Measurements from ENCODE around the gene OR10A5.
"Not testable (repeated sequence)": the region's sequence is repeated elsewhere in the genome, so short reads cannot be mapped to it uniquely, and the experiment has no call there.

Gene OR10A5

DNA sequence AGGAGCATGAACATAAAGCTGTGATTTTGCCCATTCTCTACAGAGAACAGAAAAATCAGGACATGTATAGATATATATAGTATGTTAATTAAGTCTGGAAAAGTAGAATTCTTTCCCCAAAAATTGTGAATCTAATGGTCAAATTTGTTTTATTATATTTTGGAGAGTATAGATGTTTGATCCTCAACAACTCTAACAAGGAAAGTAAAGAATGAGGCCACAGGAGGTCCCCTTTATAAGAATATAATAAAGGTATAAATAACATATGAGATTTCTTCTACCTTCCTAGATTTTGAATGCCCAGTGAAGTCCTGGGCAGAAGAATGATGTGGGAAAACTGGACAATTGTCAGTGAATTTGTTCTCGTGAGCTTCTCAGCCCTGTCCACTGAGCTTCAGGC is 30.8 kb downstream of the OR10A5 start, which contains the start of gene OR10A4:
TSS of gene OR10A4 (plus strand) at position 301 of the 400 bp plus-strand sequence. CDS start at position 324, 23 bp downstream.
- no peak for DNase-seq (ENCODE audit: low spot score)

DNA sequence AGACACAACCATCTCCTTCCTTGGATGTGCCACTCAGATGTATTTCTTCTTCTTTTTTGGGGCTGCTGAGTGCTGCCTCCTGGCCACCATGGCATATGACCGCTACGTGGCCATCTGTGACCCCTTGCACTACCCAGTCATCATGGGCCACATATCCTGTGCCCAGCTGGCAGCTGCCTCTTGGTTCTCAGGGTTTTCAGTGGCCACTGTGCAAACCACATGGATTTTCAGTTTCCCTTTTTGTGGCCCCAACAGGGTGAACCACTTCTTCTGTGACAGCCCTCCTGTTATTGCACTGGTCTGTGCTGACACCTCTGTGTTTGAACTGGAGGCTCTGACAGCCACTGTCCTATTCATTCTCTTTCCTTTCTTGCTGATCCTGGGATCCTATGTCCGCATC is 31.4 kb downstream of the OR10A5 start:
- DNase-seq (ENCODE audit: low spot score): no peak

DNA sequence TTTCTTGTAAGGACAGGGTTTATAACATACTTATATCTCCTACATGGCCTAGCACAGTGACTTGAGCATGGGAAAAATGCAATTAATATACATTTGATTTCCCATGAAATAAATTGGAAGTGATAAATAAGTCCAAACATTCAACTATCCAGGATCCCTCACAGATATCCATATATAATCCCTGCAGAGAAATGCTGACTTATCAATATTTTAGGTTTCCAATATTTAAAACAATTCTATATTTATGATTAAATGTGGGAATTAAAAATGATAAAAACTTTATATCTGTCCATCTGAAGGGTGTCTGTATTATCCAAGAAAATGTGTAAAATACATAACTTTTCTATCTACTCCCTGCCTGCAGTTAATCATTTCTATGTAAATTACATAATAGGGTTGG is 37.3 kb downstream of the OR10A5 start:
- DNase-seq (ENCODE audit: low spot score): no peak

DNA sequence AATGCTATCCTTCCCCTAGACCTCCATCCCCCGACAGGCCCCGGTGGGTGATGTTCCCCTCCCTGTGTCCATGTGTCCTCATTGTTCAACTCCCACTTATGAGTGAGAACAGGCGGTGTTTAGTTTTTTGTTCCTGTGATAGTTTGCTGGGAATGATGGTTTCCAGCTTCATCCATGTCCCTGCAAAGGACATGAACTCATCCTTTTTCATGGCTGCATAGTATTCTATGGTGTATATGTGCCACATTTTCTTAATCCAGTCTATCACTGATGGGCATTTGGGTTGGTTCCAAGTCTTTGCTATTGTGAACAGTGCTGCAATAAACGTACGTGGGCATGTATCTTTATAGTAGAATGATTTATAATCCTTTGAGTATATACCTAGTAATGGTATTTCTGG is 42.2 kb downstream of the OR10A5 start:
- not testable (repeated sequence) for DNase-seq (ENCODE audit: low spot score)

DNA sequence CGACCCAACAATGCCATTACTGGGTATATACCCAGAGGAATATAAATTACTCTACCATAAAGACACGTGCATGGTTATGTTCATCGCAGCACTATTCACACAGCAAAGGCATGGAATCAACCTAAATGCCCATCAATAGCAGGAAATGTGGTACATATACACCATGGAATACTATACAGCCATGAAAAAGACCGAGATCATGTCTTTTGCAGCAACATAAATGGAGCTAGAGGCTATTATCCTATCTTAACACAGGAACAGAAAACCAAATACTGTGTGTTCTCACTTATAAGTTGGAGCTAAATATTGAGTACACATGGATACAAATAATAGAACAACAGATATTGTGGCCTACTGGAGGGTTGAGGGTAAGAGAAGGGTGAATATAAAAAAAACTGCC is 43.3 kb downstream of the OR10A5 start:
- DNase-seq (ENCODE audit: low spot score): no peak

DNA sequence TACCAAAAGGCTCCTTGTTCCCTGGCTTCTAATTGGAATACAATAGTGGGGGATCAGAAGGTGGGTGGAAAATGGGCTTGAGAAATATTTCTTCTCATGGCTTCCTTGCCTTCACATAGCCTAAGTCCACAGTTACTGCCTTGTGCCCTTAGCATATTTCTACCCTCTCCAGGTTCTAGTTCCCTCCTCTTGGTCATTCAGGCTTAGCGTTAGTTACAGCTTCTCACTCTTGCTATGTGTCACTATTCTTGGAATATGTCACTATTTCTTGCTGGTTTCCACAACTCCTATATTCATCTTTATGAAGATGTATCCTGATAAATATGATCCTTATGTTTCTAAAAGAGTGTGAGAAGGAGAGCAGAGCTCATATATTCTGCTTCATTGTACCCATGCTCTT is 44.4 kb downstream of the OR10A5 start:
- DNase-seq (ENCODE audit: low spot score): no peak

DNA sequence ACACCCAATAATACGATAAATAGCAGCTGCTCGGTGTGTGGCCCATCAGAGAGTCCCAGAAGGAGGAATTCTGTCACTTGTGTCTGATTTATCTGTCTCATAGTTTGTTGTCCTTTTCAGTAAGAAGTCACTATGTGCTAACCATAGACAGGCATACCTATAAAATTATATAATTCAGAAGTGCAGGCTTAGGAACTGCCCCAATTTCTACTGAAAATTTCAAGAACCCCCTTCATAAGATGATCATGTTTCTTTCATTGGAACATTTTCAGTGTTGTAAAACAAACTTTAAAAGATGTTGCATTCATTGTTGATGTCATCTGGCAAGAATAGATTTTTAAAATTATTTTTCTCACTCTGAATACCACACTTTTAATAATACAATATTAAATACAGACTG is 46.9 kb downstream of the OR10A5 start, which contains the start of gene OR2D2:
TSS of gene OR2D2 (minus strand) at position 101 of the 400 bp plus-strand sequence. CDS start at position 101, 0 bp downstream.
- DNase-seq (ENCODE audit: low spot score): no peak

DNA sequence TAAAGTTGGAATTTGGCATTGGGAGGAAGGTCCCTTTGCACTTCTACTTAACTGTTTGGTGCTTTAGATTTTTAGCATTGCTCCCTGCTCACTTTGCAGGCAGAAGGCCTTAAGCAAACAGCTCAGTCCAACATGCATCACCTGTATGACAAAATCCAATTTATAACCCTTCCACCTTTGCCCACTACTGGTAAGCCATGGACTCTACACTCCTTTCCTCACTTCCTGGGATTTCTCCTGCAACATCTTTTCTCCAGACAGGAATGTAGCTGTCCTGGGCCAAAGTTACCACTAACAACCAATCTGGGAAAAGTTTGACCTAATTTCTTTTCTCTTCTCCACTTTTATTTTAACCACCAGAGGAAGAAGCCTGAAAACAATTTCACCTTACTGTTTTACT is 48.6 kb downstream of the OR10A5 start:
- no peak for DNase-seq (ENCODE audit: low spot score)

DNA sequence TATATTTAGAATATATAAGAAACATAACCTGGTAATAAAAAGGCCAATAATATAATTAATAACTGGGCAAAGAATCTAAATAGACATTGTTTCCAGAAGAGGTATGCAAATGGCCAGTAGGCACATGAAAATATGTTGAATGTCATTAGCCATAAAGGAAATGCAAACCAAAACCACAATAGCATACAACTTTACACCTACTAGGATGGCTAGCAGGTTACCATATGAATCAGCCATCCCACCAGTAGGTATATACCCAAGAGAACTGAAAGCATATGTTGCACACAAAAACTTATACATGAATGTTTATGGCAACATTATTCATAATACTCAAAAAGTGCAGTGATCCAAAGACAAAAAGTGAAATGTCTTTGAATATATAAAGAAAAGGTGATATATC is 49.5 kb downstream of the OR10A5 start:
- DNase-seq (ENCODE audit: low spot score): no peak

All from cerebellar cortex (tissue), 1 donor.